ENCODE data around the gene NDST1.

DNA sequence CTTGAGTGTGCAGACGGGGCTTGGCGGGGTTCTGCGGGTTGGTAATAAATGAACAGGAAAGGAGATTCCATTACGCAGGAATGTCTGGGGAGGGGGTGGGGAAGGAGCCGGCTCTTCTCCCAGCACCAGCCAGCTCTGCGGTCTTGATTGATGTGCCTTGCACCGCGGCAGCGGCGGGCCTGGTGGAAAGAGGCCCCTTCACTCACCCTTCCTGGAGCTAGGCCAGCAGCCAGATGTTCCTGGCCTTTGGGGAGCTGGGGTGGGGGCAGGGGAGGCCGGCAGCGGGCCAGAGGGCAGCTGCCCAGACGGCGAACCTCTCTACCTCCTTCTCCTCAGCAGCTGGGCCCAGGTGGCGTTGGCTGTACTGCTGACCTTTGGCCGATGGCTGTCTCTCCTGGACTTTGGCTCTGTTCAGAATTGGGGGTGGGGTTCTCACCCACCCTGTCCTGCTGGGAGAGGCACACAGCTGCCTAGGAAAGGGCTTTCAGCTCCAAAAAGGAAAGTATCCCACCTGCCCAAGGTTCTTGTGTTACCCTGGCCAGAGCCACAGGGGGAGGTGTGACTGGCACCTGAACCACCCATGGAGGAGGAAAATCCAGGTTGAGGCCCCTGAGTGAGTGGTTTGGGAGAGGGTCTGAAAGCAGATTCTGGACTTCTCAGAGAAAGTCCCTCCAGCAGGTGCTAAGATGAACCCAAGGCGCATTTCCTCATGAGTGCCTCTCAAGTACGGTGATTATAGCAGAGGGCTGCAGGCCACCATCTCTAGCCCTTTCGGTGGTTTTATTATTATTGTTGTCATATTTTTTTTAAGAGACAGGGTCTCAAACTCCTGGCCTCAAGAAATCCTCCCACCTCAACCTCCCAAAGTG lies 74.5 kb downstream of the NDST1 start:
- TF ChIP-seq GATA3 (IDR thresholded peaks at IDR 0.05; ENCODE audit: low read depth, low read length) (no peak), GATA2 (IDR thresholded peaks at IDR 0.05; ENCODE audit: low read depth, low read length) (no peak)

Measured in SH-SY5Y (cell line).